HG03575 (cell line): ENCODE results near the gene LRP4.

Experiments
- ATAC-seq: cut with Tn5 transposase; IDR thresholded peaks from one replicate; pipeline ENCODE4 v1.9.1; 2021; ENCODE audit not compliant: unreplicated experiment, insufficient number of reproducible peaks, low FRiP score; ENCODE audit errors: extremely low read depth

The LRP4 gene

GRCh38 chr11:46856605-46857343, 61.6 kb downstream of the LRP4 start:
- ATAC-seq = no peak

GRCh38 chr11:46855863-46856262, 62.5 kb downstream of the LRP4 start:
- ATAC-seq = no peak

- no peak for ATAC-seq
These were observed 63.2 kb downstream of the LRP4 start for GRCh38 chr11:46855167-46855566.

- ATAC-seq = no peak
These were observed 67.4 kb downstream of the LRP4 start for GRCh38 chr11:46850829-46851380.

GRCh38 chr11:46849631-46850030, 68.7 kb downstream of the LRP4 start:
- no peak for ATAC-seq

GRCh38 chr11:46846510-46846830, 71.9 kb downstream of the LRP4 start:
- no peak for ATAC-seq

GRCh38 chr11:46845740-46846509, 72.4 kb downstream of the LRP4 start, which contains the start of gene CKAP5:
CKAP5 (minus strand) TSS chr11:46846280; CDS start chr11:46821231, 25,049 bp downstream.
- ATAC-seq = no peak

- no peak for ATAC-seq
These were observed 73.0 kb downstream of the LRP4 start for GRCh38 chr11:46845440-46845739.

- no peak for ATAC-seq
These were observed 78.2 kb downstream of the LRP4 start for GRCh38 chr11:46840116-46840515.

GRCh38 chr11:46838501-46838900, 79.8 kb downstream of the LRP4 start:
- ATAC-seq = no peak

GRCh38 chr11:46837860-46838259, 80.5 kb downstream of the LRP4 start:
- no peak for ATAC-seq

GRCh38 chr11:46836870-46837269, 81.5 kb downstream of the LRP4 start:
- ATAC-seq = no peak

GRCh38 chr11:46836431-46836830, 81.9 kb downstream of the LRP4 start:
- no peak for ATAC-seq

- no peak for ATAC-seq
These were observed 82.5 kb downstream of the LRP4 start for GRCh38 chr11:46835897-46836296.

GRCh38 chr11:46834821-46835220, 83.5 kb downstream of the LRP4 start:
- no peak for ATAC-seq

GRCh38 chr11:46832511-46833214, 85.7 kb downstream of the LRP4 start:
- ATAC-seq = no peak

GRCh38 chr11:46827995-46828394, 90.4 kb downstream of the LRP4 start:
- ATAC-seq = no peak

GRCh38 chr11:46826310-46827044, 91.9 kb downstream of the LRP4 start:
- no peak for ATAC-seq

GRCh38 chr11:46808799-46809431, 109.4 kb downstream of the LRP4 start:
- no peak for ATAC-seq
